Heart right ventricle (tissue), 16 donors: ENCODE results near the gene ATP13A3. TPM values are rescaled to one million over a fixed set of nuclear protein-coding genes. Genes with fewer than 3 reads are reported as not detected.

Experiments used
- ATAC-seq, 8 donors: fragments of 200-7000 bp; cut with Tn5 transposase; one replicate each; pipeline ENCODE4 v1.9.1; 2020; ENCODE audit warnings: mild to moderate bottlenecking in 8 of 8, moderate library complexity in 8 of 8, moderate number of reproducible peaks in 1 of 8
- DNase-seq, 2 donors: peaks; one replicate each; pipeline ENCODE4 v3.0.0-alpha.2; 2020
- H3K27ac ChIP-seq, 10 donors: fragments of 200-600 bp; sonication (generic) in 2 of 10; one replicate each; pipeline versions ENCODE4 v1.5.0 to v1.8.0; 2020 to 2022; ENCODE audit warnings: mild to moderate bottlenecking in 3 of 10
- H3K27me3 ChIP-seq, 7 donors: fragments of 200-600 bp; one replicate each; pipeline ENCODE4 v1.8.0; 2021 to 2022; ENCODE audit warnings: mild to moderate bottlenecking in 2 of 7
- H3K36me3 ChIP-seq, 9 donors: fragments of 200-600 bp; sonication (generic) in 1 of 9; one replicate each; pipeline versions ENCODE4 v1.5.0 to v1.8.0; 2020 to 2022; ENCODE audit warnings: mild to moderate bottlenecking in 2 of 9
- H3K4me1 ChIP-seq, 9 donors: fragments of 200-600 bp; sonication (generic) in 1 of 9; one replicate each; pipeline versions ENCODE4 v1.5.0 to v1.8.0; 2020 to 2022; ENCODE audit warnings: mild to moderate bottlenecking in 4 of 9
- H3K4me3 ChIP-seq, 10 donors: fragments of 200-600 bp; sonication (generic) in 2 of 10; one replicate each; pipeline versions ENCODE4 v1.5.0 to v1.8.0; 2020 to 2022; ENCODE audit warnings: mild to moderate bottlenecking in 7 of 10, moderate library complexity in 2 of 10
- H3K9me3 ChIP-seq, 11 donors: fragments of 200-600 bp in 10 of 11; sonication (generic) in 2 of 11; one replicate each; pipeline versions ENCODE4 v1.5.0 to v1.8.0; 2013 to 2022; ENCODE audit warnings: mild to moderate bottlenecking in 2 of 11, control low read depth in 1 of 11, moderate library complexity in 1 of 11
- CTCF ChIP-seq, 9 donors: fragments of 200-600 bp; sonication (generic) in 2 of 9; IDR thresholded peaks; one replicate each; pipeline versions ENCODE4 v1.5.0 to v1.8.0; 2021 to 2022; ENCODE audit warnings: antibody characterized with exemption in 9 of 9, mild to moderate bottlenecking in 5 of 9, moderate library complexity in 1 of 9
- WGBS, 2 donors: extraction: QIAGEN DNeasy Blood & Tissue Kit; methylation state at CpG; one replicate each; pipeline ENCODE4 v1.1.7; 2013; ENCODE audit warnings: inconsistent platforms in 1 of 2; 5-methylcytosine and 5-hydroxymethylcytosine counted together
- intact Hi-C, 10 donors: fragments of 100-400 bp; cut with DNase I; formaldehyde crosslinking; loops; one replicate each; pipeline versions ENCODE4 v1.11.1 to v1.14.2; 2022
- polyA plus RNA-seq, 2 donors: library from polyadenylated mRNA; stranded (reverse); fragments of 200-250 nt; gene quantifications; one replicate each; pipeline ENCODE4 v1.2.3, GENCODE V29; 2013
- total RNA-seq, 10 donors: library from RNA; stranded (reverse); fragmentation: NEBNext Ultra II Directional in 3 of 10; extraction: Animal tissue kit (Norgen Biotek cat#: 25700) in 3 of 10; gene quantifications; one replicate each; pipeline versions ENCODE4 v1.2.1 to v1.2.4, GENCODE V29; 2021 to 2023
- donor health status: Arrhythmogenic right ventricular cardiomyopathy.
- donor health status: ischemic (EF 13 %, LVEDD 7.1; RV severe dilation, severe dysfunction).
- donor health status: healthy with polysubstance abuse.
- donor health status: DM: no; HTN: yes; CAD: no.
- donor health status: DM: no; HTN: no; CAD: no.
- donor health status: ischemic (EF 25% LVEDD 6.9; RV normal size, moderate dysfunction).
- donor health status: ischemic (EF 25% LVEDD 5.7; RV mildly dilated, moderate dysfunction).
- donor health status: healthy.
- donor health status: DM: yes; HTN: yes; CAD: no.
- donor health status: Ischemic cardiomyopathy.
- donor health status: ischemic (EF 35%, LVEDD 5.7; RV mildly dilated, moderate dysfunction).
- donor health status: nonischemic (EF 11% LVEDD 7.7; RV severe dilation, severe dysfunction).
- donor health status: DM: yes; HTN: yes; CAD: no.
- donor health status: PGD.
- donor health status: ischemic (EF 29% LVEDD 5.4; RV normal size, mild dysfunction).
- donor health status: nonischemic (EF 23%, LVEDD 6.1; RV moderate dilation, normal function).

Gene ATP13A3
- total and polyA plus RNA-seq, 12 donors = 31.0 to 195 (median 87.8) TPM

- H3K36me3 ChIP-seq = peaks cover 0 to 98% (median 39%) of the 10 kb centered on the region in 9 donors
- peak in 4 of 8 donors; percentile 48 to 82 (median 55) for ATAC-seq
These were observed 63.5 kb downstream of the ATP13A3 start for GRCh38 chr3:194423317-194423716.

GRCh38 chr3:194422188-194422587 lies 64.6 kb downstream of the ATP13A3 start:
- no peak overlapping the region for H3K27ac ChIP-seq
- no peaks in the 10 kb centered on the region for H3K27me3 ChIP-seq
- DNase-seq = no peak
- H3K36me3 ChIP-seq = peaks cover 0 to 89% (median 34%) of the 10 kb centered on the region in 9 donors
- no peak for TF ChIP-seq CTCF (IDR thresholded peaks at IDR 0.05)
- intact Hi-C loops = no loop called here
- H3K4me3 ChIP-seq = no peak overlapping the region
- H3K9me3 ChIP-seq = no peaks in the 10 kb centered on the region
- no peak for ATAC-seq
- H3K4me1 ChIP-seq = peaks cover 0 to 23% (median 8%) of the 10 kb centered on the region in 9 donors

More at GRCh38 chr3:194423317-194423716, 63.5 kb downstream of the ATP13A3 start:
- Histone ChIP-seq H3K27me3 (no peaks in the 10 kb centered on the region), H3K4me1 (peaks cover 0 to 23% (median 8%) of the 10 kb centered on the region in 9 donors), H3K9me3 (no peaks in the 10 kb centered on the region), H3K27ac (no peak overlapping the region), H3K4me3 (no peak overlapping the region)
- no peak for TF ChIP-seq CTCF (IDR thresholded peaks at IDR 0.05)
- intact Hi-C loops = no loop called here
- 54 to 70% methylated on average over 3 of the region's 3 CpGs for WGBS, 2 donors
- DNase-seq = peak in 1 of 2 donors; percentile 20

GRCh38 chr3:194418671-194419070 lies 68.1 kb downstream of the ATP13A3 start:
- 91 to 93% methylated on average over 2 of the region's 2 CpGs for WGBS, 2 donors
- peaks cover 0 to 82% (median 12%) of the 10 kb centered on the region in 9 donors for H3K36me3 ChIP-seq
- no peak for TF ChIP-seq CTCF (IDR thresholded peaks at IDR 0.05)
- no peaks in the 10 kb centered on the region for H3K9me3 ChIP-seq
- intact Hi-C loops = no loop called here
- ATAC-seq (no peak), DNase-seq (no peak)
- H3K27ac ChIP-seq = no peak overlapping the region
- H3K27me3 ChIP-seq = no peaks in the 10 kb centered on the region
- peaks cover 0 to 21% (median 8%) of the 10 kb centered on the region in 9 donors for H3K4me1 ChIP-seq
- H3K4me3 ChIP-seq = no peak overlapping the region

GRCh38 chr3:194407423-194407822 lies 79.4 kb downstream of the ATP13A3 start:
- Histone ChIP-seq H3K36me3 (peaks cover 3 to 95% (median 15%) of the 10 kb centered on the region in 9 donors), H3K4me1 (no peaks in the 10 kb centered on the region), H3K4me3 (no peak overlapping the region), H3K9me3 (no peaks in the 10 kb centered on the region), H3K27me3 (no peaks in the 10 kb centered on the region), H3K27ac (no peak overlapping the region)
- intact Hi-C loops = loop anchor here in 5 of 10 donors (2.0 to 10.0 kb wide), 6 partner anchors 73 to 743 kb away; no protein-coding TSS in a partner anchor
- 87 to 88% methylated on average over 7 of the region's 7 CpGs for WGBS, 2 donors
- DNase-seq (no peak), ATAC-seq (no peak)
- TF ChIP-seq CTCF (IDR thresholded peaks at IDR 0.05) = no peak
